Bronchial epithelial cell (primary cell): ENCODE results near the gene CNPY4. TPM values are rescaled to one million over a fixed set of nuclear protein-coding genes. Genes with fewer than 3 reads are reported as not detected.

Experiments used
- DNase-seq: peaks from one replicate; pipeline ENCODE4 v3.0.0-alpha.2; 2010; ENCODE audit warnings: low read depth
- FAIRE-seq: peaks from 2 replicates; lab custom pipeline; 2011; peaks lifted over from hg19 to GRCh38; lab: Jason Lieb, UNC
- H3K27me3 ChIP-seq: 2 replicates; pipeline ENCODE4 v1.5.1; 2011; ENCODE audit warnings: low read length; ENCODE audit not compliant: control insufficient read depth, insufficient read depth
- H3K36me3 ChIP-seq: 2 replicates; pipeline ENCODE4 v1.5.1; 2011; ENCODE audit warnings: low read length; ENCODE audit not compliant: control insufficient read depth, insufficient read depth
- H3K4me3 ChIP-seq: 2 replicates; pipeline ENCODE4 v1.5.1; 2011; ENCODE audit warnings: mild to moderate bottlenecking, low read depth, low read length, control low read depth
- total RNA-seq: library from RNA; depleted of rRNA; stranded (reverse); fragments of >200 nt; gene quantifications from 2 replicates; pipeline ENCODE4 v1.2.1, GENCODE V29; 2014
- TF ChIP-seq, protein P1 (sequence below): IDR thresholded peaks from 2 replicates; pipeline ENCODE4 v1.5.1; 2011; ENCODE audit warnings: mild to moderate bottlenecking, moderate library complexity, low read length, control low read depth, inconsistent platforms; ENCODE audit not compliant: insufficient read depth, severe bottlenecking

CNPY4 gene
- total RNA-seq, 1 donor from 2014 or later = 2.9 TPM

DNA sequence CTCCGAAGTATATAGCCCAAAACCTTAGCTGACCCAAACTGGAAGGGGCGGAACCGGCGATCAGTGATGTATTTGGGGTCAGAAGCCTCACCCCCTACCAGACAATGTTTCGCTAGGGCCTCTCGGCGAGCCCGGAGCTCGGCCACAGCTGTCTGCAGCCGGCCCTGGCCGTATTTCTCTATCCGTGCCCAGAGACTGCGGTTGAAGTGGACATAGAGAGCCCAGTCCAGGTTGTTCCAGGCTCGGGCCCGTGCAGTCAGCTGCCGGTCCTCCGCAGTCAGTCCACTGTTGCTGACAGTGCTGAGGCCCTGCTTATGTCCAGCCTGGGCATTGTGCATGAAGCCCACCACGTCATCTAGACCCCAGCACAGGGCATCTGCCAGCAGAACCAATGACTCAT, 40.6 kb downstream of the CNPY4 start:
- TF ChIP-seq, protein P1, sequence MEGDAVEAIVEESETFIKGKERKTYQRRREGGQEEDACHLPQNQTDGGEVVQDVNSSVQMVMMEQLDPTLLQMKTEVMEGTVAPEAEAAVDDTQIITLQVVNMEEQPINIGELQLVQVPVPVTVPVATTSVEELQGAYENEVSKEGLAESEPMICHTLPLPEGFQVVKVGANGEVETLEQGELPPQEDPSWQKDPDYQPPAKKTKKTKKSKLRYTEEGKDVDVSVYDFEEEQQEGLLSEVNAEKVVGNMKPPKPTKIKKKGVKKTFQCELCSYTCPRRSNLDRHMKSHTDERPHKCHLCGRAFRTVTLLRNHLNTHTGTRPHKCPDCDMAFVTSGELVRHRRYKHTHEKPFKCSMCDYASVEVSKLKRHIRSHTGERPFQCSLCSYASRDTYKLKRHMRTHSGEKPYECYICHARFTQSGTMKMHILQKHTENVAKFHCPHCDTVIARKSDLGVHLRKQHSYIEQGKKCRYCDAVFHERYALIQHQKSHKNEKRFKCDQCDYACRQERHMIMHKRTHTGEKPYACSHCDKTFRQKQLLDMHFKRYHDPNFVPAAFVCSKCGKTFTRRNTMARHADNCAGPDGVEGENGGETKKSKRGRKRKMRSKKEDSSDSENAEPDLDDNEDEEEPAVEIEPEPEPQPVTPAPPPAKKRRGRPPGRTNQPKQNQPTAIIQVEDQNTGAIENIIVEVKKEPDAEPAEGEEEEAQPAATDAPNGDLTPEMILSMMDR = no peak
- FAIRE-seq = no peak

DNA sequence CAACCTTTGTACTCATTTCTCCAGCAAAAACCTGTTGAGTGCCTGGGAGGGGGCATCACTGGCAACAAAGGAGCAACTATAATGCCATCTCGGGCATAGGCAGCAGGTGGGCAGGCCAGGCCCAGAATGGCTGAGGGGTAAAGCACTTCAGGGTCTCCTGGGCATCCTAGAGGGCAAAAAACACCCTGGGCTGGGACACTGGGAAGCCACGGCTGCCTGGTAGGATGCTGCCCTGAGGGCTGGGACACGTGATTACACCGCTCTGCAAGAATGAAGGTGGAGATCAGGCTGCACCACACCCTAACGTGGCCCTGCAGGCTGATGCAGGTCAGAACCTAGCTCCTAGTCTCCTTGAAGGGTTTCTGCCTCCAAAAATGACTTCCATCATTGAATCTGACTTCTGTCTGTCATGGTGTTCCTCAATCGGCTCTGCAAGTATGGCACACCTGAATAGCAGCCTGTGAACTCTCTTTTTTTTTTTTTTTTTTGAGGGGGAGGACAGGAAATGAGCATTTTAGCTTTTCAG, 43.6 kb downstream of the CNPY4 start:
- Histone ChIP-seq H3K36me3 (no peaks in the 10 kb centered on the region), H3K27me3 (no peaks in the 10 kb centered on the region), H3K4me3 (no peak overlapping the region)
- TF ChIP-seq, protein P1 = no peak
- FAIRE-seq = no peak
- peak; percentile 83 for DNase-seq

More for the DNA sequence above, 40.6 kb downstream of the CNPY4 start:
- Histone ChIP-seq H3K4me3 (no peak overlapping the region), H3K27me3 (no peaks in the 10 kb centered on the region), H3K36me3 (peaks cover 13% of the 10 kb centered on the region)
- no peak for DNase-seq

DNA sequence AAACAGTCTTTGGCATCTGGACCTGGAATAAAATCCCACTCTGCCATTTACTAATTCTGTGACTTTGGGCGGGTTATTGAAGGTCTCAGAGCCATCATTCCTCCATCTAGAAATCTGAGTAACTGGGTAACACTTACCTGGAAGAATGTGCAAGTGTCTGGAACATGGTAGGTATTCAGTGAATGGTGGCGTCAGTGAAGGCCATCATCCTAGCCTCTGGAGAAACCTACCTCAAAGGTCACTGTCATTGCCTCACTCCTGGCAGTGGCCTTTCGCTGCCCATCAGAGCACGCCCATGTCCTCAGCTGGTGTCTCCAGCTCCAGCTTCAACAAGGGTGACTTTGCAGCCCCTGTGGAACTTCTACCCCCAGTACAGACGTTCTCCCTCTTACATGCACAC, 44.4 kb downstream of the CNPY4 start:
- TF ChIP-seq, protein P1 = no peak
- DNase-seq = no peak
- H3K36me3 ChIP-seq = no peaks in the 10 kb centered on the region
- no peak for FAIRE-seq
- no peaks in the 10 kb centered on the region for H3K27me3 ChIP-seq
- no peak overlapping the region for H3K4me3 ChIP-seq

DNA sequence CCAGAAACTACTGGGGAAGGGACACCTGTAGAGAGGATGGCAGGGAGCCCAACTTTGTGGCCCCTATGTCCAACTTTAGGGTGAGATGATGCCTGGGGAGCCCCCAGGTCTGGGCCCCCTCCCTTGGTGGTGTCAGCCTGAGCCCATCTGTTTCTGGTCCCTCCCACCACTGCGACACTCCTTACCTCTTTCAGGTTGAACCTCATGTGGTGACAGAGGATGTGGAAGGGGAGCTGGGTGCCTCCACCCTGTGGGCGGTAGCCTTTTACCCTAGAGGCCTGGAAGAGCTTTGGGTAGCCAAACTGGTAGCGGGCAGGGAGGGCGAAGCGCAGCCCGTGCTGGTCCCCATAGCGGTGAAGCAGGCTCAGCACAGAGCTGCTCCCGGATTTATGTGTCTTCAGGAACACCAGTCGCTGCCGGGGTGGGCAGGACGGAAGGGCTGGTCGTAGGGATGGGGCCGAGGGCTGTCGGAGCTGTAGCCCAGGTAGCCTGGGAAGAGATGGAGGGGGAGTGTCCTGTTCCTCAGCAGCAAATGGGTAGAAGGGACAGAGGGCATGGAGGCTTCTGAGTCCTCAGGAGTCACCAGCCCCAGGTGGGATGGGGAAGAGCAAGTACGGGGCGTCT, 47.0 kb downstream of the CNPY4 start:
- Histone ChIP-seq H3K36me3 (no peaks in the 10 kb centered on the region), H3K4me3 (no peak overlapping the region), H3K27me3 (peaks cover 6% of the 10 kb centered on the region)
- TF ChIP-seq, protein P1 = no peak
- DNase-seq = no peak
- FAIRE-seq = no peak

DNA sequence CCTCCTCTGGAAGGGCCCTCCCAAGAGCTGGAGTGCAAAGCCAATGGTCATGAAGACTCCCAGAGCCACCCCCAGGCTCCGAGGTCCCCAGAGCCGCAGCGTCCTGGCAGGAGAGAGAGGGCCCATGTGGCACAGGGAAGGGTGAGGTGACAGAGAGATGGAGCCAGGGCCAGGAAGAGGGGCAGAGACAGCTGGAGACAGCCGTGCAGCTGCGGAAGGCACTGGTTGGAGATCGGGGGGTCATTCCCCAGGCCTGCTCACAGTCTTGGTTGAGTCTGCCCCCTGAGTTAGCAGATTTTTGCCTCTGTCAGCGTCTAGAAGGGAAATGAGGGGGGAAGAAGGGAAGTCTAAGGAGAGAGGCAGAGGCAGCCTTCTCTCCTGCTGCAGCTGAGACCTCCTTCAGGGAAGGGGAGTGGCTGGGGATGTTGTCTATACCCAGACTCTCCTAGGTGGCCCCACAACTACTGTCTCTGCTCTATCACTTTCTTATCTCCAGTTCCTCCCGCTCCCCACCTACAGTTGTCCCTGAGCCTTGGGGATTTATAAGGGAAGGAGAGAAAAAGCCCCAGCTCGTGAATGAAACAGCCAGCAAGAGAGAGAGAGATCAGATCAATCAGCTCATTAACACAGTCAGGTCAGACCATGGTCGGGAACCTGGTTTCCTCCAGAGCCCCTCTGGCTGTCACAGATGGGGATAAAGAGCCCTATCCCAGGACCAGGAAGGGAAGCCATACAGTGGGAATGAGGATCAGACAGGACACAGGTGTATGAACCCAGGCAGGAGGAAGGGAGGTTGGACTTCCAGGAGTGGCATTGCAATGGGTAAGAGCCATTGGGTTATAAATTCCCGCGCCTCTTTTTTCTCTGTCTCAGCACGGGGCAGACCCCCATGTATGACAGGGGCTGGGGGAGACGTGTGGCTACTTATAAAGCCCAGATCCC, 47.8 kb downstream of the CNPY4 start:
- DNase-seq (no peak), FAIRE-seq (no peak)
- H3K27me3 ChIP-seq = peaks cover 6% of the 10 kb centered on the region
- H3K36me3 ChIP-seq = no peaks in the 10 kb centered on the region
- H3K4me3 ChIP-seq = no peak overlapping the region
- TF ChIP-seq, protein P1 = no peak
